Endothelial cell of umbilical vein (primary cell): Measurements from ENCODE around the gene RPS18. TPM values are rescaled to one million over a fixed set of nuclear protein-coding genes. Genes with fewer than 3 reads are reported as not detected.

Source experiments
- BruUV-seq: library from RNA; stranded (reverse); fragments of 400-500 nt; replicated peaks from 2 replicates; lab custom pipeline; 2021; lab: Mats Ljungman, UMichigan
- CTCF ChIA-PET: fragments of 300-600, 350-600 bp; sonication (Branson Sonifier 250); formaldehyde crosslinking; loops from one replicate; lab custom pipeline; 2021; ENCODE audit warnings: antibody characterized with exemption, inconsistent platforms; lab: Charles Lee
- POLR2A ChIA-PET: fragments of 300-600, 350-600 bp; sonication (Branson Sonifier 250); formaldehyde crosslinking; loops from one replicate; lab custom pipeline; 2021; ENCODE audit warnings: antibody characterized with exemption, inconsistent platforms; lab: Charles Lee
- DNase-seq: peaks from one replicate; pipeline ENCODE4 v3.0.0-alpha.2; 2011; ENCODE audit warnings: low read depth, low spot score
- FAIRE-seq: peaks from 2 replicates; lab custom pipeline; 2011; peaks lifted over from hg19 to GRCh38; lab: Jason Lieb, UNC
- H2AFZ ChIP-seq: 2 replicates; pipeline ENCODE4 v1.6.0; 2012; ENCODE audit warnings: low read depth, low read length, control low read depth, inconsistent platforms
- H3K27ac ChIP-seq: 2 replicates; pipeline ENCODE4 v1.5.1; 2011; ENCODE audit warnings: low read depth, mild to moderate bottlenecking, control low read depth, low read length, moderate library complexity; ENCODE audit not compliant: insufficient read depth
- H3K27me3 ChIP-seq, 2 experiments: 2 replicates each; pipeline versions ENCODE4 v1.6.0 to v1.6.1; 2011; ENCODE audit warnings: low read length in 2 of 2, mixed read lengths in 1 of 2; ENCODE audit not compliant: control insufficient read depth in 2 of 2, insufficient read depth in 2 of 2
- H3K36me3 ChIP-seq, 2 experiments: 2 replicates in 1 of 2; 3 replicates in 1 of 2; pipeline ENCODE4 v1.5.1; 2011; ENCODE audit warnings: low read length in 2 of 2, mild to moderate bottlenecking in 1 of 2, moderate library complexity in 1 of 2; ENCODE audit not compliant: control insufficient read depth in 2 of 2, insufficient read depth in 2 of 2; ENCODE audit errors: extremely low read depth in 1 of 2
- H3K4me1 ChIP-seq: 3 replicates; pipeline ENCODE4 v1.5.1; 2011; ENCODE audit warnings: mild to moderate bottlenecking, low read length; ENCODE audit not compliant: control insufficient read depth, insufficient read depth; ENCODE audit errors: extremely low read depth
- H3K4me2 ChIP-seq: 2 replicates; pipeline ENCODE4 v1.6.1; 2011; ENCODE audit warnings: low read length, control low read depth, mixed read lengths; ENCODE audit not compliant: insufficient read depth
- H3K4me3 ChIP-seq, 3 experiments: fragments of 200-600 bp in 1 of 3; sonication (generic), shearing (Covaris generic) in 1 of 3; replicated peaks in 1 of 3; 2 replicates each; pipeline ENCODE4 v1.5.1; 2011 to 2016; ENCODE audit warnings: control low read depth in 3 of 3, low read length in 3 of 3, mild to moderate bottlenecking in 2 of 3, inconsistent platforms in 1 of 3, low read depth in 1 of 3, moderate library complexity in 1 of 3; ENCODE audit not compliant: insufficient read depth in 1 of 3
- H3K79me2 ChIP-seq: 2 replicates; pipeline ENCODE4 v1.6.0; 2012; ENCODE audit warnings: low read length, inconsistent platforms; ENCODE audit not compliant: control insufficient read depth, insufficient read depth
- H3K9ac ChIP-seq: replicated peaks from 2 replicates; pipeline ENCODE3; 2011; ENCODE audit warnings: low read length, control low read depth; ENCODE audit not compliant: insufficient read depth; ENCODE audit errors: extremely low read depth
- H3K9me1 ChIP-seq: replicated peaks from 3 replicates; pipeline ENCODE4 v1.6.0; 2011; ENCODE audit warnings: mild to moderate bottlenecking, low read length; ENCODE audit not compliant: control insufficient read depth, insufficient read depth; ENCODE audit errors: extremely low read depth
- H3K9me3 ChIP-seq: replicated peaks from 2 replicates; pipeline ENCODE4 v1.5.1; 2012; ENCODE audit warnings: low read length, inconsistent platforms; ENCODE audit not compliant: control insufficient read depth, insufficient read depth
- H4K20me1 ChIP-seq: replicated peaks from 2 replicates; pipeline ENCODE3; 2011; ENCODE audit warnings: mild to moderate bottlenecking, low read length; ENCODE audit not compliant: control insufficient read depth, insufficient read depth; ENCODE audit errors: extremely low read depth
- CTCF ChIP-seq, 2 donors: IDR thresholded peaks; 1 replicate in 1 of 2; 2 replicates in 1 of 2; pipeline ENCODE4 v1.5.1; 2011; ENCODE audit warnings: low read length in 2 of 2, mild to moderate bottlenecking in 2 of 2, moderate library complexity in 2 of 2, control low read depth in 1 of 2, inconsistent platforms in 1 of 2, low read depth in 1 of 2; ENCODE audit not compliant: insufficient read depth in 1 of 2; ENCODE audit errors: extremely low read depth in 1 of 2
- EZH2 ChIP-seq: IDR thresholded peaks from 2 replicates; pipeline ENCODE4 v1.6.1; 2012; ENCODE audit warnings: borderline replicate concordance, low read depth, mild to moderate bottlenecking, moderate library complexity, low read length, inconsistent platforms; ENCODE audit not compliant: severe bottlenecking
- FOS ChIP-seq: IDR thresholded peaks from 2 replicates; pipeline ENCODE4 v1.6.1; 2011; ENCODE audit warnings: mild to moderate bottlenecking, low read length, moderate library complexity, borderline replicate concordance; ENCODE audit not compliant: insufficient read depth
- GATA2 ChIP-seq: IDR thresholded peaks from 2 replicates; pipeline ENCODE4 v1.7.0; 2011; ENCODE audit warnings: low read depth, mild to moderate bottlenecking, moderate library complexity, mixed read lengths, low read length; ENCODE audit not compliant: insufficient read length, insufficient read depth
- JUN ChIP-seq: IDR thresholded peaks from 2 replicates; pipeline ENCODE4 v1.6.1; 2011; ENCODE audit warnings: borderline replicate concordance, low read depth; ENCODE audit not compliant: insufficient read length, insufficient read depth
- MAX ChIP-seq: IDR thresholded peaks from 2 replicates; pipeline ENCODE4 v1.6.1; 2011; ENCODE audit not compliant: insufficient read depth, insufficient read length
- MYC ChIP-seq: IDR thresholded peaks from one replicate; pipeline ENCODE4 v1.6.1; 2011; ENCODE audit warnings: mild to moderate bottlenecking, low read depth, low read length
- POLR2A ChIP-seq: IDR thresholded peaks from 2 replicates; pipeline ENCODE4 v1.6.1; 2012; ENCODE audit warnings: low read depth, mild to moderate bottlenecking, control low read depth, low read length
- POLR2AphosphoS5 ChIP-seq: IDR thresholded peaks from 2 replicates; pipeline ENCODE4 v1.6.1; 2012; ENCODE audit warnings: low read depth, mild to moderate bottlenecking, control low read depth, low read length, moderate library complexity; ENCODE audit not compliant: insufficient read depth
- dilution Hi-C: fragments of 300-500 bp; cut with MboI; formaldehyde crosslinking; loops from one replicate; pipeline ENCODE4 v1.15.0; 2019; ENCODE audit warnings: low sequenced_read_pairs; ENCODE audit not compliant: extremely low pct_ligation_motif_present
- intact Hi-C: fragments of 100-400 bp; cut with micrococcal nuclease; formaldehyde crosslinking; loops from one replicate; pipeline ENCODE4 v1.10.0; 2022
- polyA plus RNA-seq, 4 experiments: library from polyadenylated mRNA; depleted of rRNA in 3 of 4; stranded (reverse) in 3 of 4; unstranded in 1 of 4; fragments of >200 nt; gene quantifications; 2 replicates each; pipeline versions ENCODE4 v1.2.1 to v1.2.3, GENCODE V29; 2011 to 2012; ENCODE audit warnings: missing spikeins in 1 of 4
- total RNA-seq: library from RNA; stranded (reverse); gene quantifications from 2 replicates; pipeline ENCODE4 v1.2.3, GENCODE V29; 2021

RPS18 gene
- total and polyA plus RNA-seq, 2 donors (not counting 3 experiments of a cell fraction or from before 2014, with no cell fraction given), result 2,336 to 5,541 TPM

GRCh38 chr6:33237741-33238140 lies 34.1 kb upstream of the RPS18 start:
- Histone ChIP-seq H3K9me3 (no peaks in the 10 kb centered on the region), H3K4me2 (no peak overlapping the region), H3K9ac (no peak overlapping the region), H3K27me3 (peaks cover 20 to 24% of the 10 kb centered on the region in 2 experiments), H3K9me1 (no peaks in the 10 kb centered on the region), H3K4me3 (no peak overlapping the region), H3K36me3 (no peaks in the 10 kb centered on the region), H3K79me2 (no peaks in the 10 kb centered on the region), H3K4me1 (no peaks in the 10 kb centered on the region), H3K27ac (no peak overlapping the region), H2AFZ (no peak overlapping the region), H4K20me1 (no peaks in the 10 kb centered on the region)
- POLR2A ChIA-PET, result interaction anchor here (0.7 kb wide), 1 partner anchor 258 kb away, joined by 3 read pairs; no protein-coding TSS in a partner anchor
- DNase-seq (no peak), FAIRE-seq (no peak)
- BruUV-seq, result no TSS peak
- intact Hi-C loops (no loop called here), dilution Hi-C loops (no loop called here)
- TF ChIP-seq JUN (no peak), MAX (no peak), POLR2A (no peak), MYC (no peak), POLR2AphosphoS5 (no peak), GATA2 (no peak), FOS (no peak), CTCF (IDR thresholded peaks at IDR 0.05; ENCODE audit: extremely low read depth in 1 of 2, insufficient read depth in 1 of 2, low read depth in 1 of 2, low read length in 2 of 2) (no peak), EZH2 (no peak)
- CTCF ChIA-PET, result interaction anchor here (0.8 to 7.7 kb wide), 2 partner anchors 11 to 17 kb away, joined by 4 to 43 read pairs; no protein-coding TSS in a partner anchor
